ENCODE data around the gene URI1. TPM values are rescaled to one million over a fixed set of nuclear protein-coding genes. Genes with fewer than 3 reads are reported as not detected.

Gene URI1
- total and polyA plus RNA-seq, 2 of the 8 experiments (the other 6 are each of a cell fraction or from before 2014, with no cell fraction given) = 27.7 to 64.3 TPM

DNA sequence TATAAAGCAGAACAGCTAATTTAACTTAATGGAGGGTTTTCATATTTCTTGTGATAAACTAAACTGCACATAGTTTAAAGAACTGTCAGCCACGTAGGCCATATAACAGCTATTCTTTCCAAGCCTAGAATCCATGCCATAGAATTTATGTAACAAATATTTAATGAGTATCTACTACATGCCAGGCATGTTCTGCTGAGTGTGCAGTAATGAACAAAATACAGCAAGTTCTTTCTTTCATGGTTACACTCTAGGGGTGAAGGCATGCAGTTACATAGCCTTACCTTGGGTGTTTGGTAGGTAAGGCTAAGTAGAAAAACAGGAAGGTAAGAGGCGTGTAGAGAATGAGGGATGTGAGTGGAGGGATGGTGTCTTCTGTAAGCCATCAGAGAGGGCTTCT, 4.6 kb downstream of the URI1 start:
- no peak overlapping the region for H4K91ac ChIP-seq (replicated peaks; ENCODE audit: insufficient read length, low read length)
- H2AFZ ChIP-seq (ENCODE audit: low read length) = no peak overlapping the region
- H3K4me2 ChIP-seq (ENCODE audit: insufficient read depth in 1 of 2, low read depth in 2 of 2, low read length in 2 of 2) = no peak overlapping the region
- H3K4ac ChIP-seq (replicated peaks; ENCODE audit: insufficient read length, low read depth, low read length) = no peak overlapping the region
- H3K14ac ChIP-seq (ENCODE audit: insufficient read length) = no peak overlapping the region
- 89 to 100% methylated on average over 1 to 2 of the region's 2 CpGs for WGBS, 2 experiments (ENCODE audit: extremely low coverage in 1 of 2, insufficient coverage in 1 of 2, insufficient read length in 1 of 2, insufficient replicate concordance in 2 of 2, low coverage in 1 of 2, low lambda C conversion rate in 2 of 2, missing lambda C conversion rate in 1 of 2)
- no peak overlapping the region for H2BK120ac ChIP-seq (replicated peaks; ENCODE audit: low read depth, low read length)
- H3K56ac ChIP-seq (replicated peaks; ENCODE audit: insufficient read length, low read depth, low read length) = no peak overlapping the region
- peaks cover 3% of the 10 kb centered on the region for H3K79me1 ChIP-seq (ENCODE audit: low read depth, low read length)
- no peak overlapping the region for H3K18ac ChIP-seq (ENCODE audit: extremely low read depth, low read length)
- peaks cover 22 to 81% of the 10 kb centered on the region in 2 experiments for H3K79me2 ChIP-seq (ENCODE audit: control insufficient read depth in 1 of 2, insufficient read depth in 2 of 2, low read length in 2 of 2)
- H3K27ac ChIP-seq (ENCODE audit: low read depth, low read length) = no peak overlapping the region
- peaks cover 0 to 9% of the 10 kb centered on the region in 2 experiments for H4K20me1 ChIP-seq (replicated peaks in 1 of 2; ENCODE audit: control insufficient read depth in 1 of 2, insufficient read depth in 2 of 2, low read length in 2 of 2)
- DNase-seq (ENCODE audit: low read depth in 1 of 2, low spot score in 2 of 2) (no peak), FAIRE-seq (no peak)
- no peak overlapping the region for H4K8ac ChIP-seq (ENCODE audit: extremely low read depth, insufficient read depth, low read length)
- H3K9ac ChIP-seq (replicated peaks in 1 of 4; ENCODE audit: extremely low read depth in 1 of 4, low read depth in 3 of 4, low read length in 3 of 4) = no peak overlapping the region
- H2BK12ac ChIP-seq (ENCODE audit: low read depth, low read length) = no peak overlapping the region
- H3K9me3 ChIP-seq (ENCODE audit: insufficient read depth in 2 of 2, low read depth in 1 of 2, low read length in 1 of 2) = peaks cover 0 to 12% of the 10 kb centered on the region in 2 experiments; a peak in 2 of 4 replicates
- POLR2A ChIA-PET (ENCODE audit: partially characterized antibody) = no interaction called here
- CTCF ChIA-PET (ENCODE audit: partially characterized antibody) = interaction anchor here (1.1 kb wide), 1 partner anchor 216 kb away, joined by 3 read pairs; no protein-coding TSS in a partner anchor
- no peak overlapping the region for H2AK5ac ChIP-seq (ENCODE audit: low read depth, low read length)
- H3K23ac ChIP-seq (ENCODE audit: insufficient read length) = no peak overlapping the region
- H2BK20ac ChIP-seq (ENCODE audit: low read length) = no peak overlapping the region
- no peak overlapping the region for H2BK15ac ChIP-seq (ENCODE audit: low read length)
- no peak overlapping the region for H4K5ac ChIP-seq (ENCODE audit: insufficient read length, low read depth, low read length)
- H3K27me3 ChIP-seq (replicated peaks in 1 of 4; ENCODE audit: control insufficient read depth in 3 of 4, extremely low read depth in 1 of 4, insufficient read depth in 3 of 4, low read length in 3 of 4) = peaks cover 0 to under 1% (median 0%) of the 10 kb centered on the region in 4 experiments; a peak in 1 of 7 replicates
- H2BK5ac ChIP-seq (ENCODE audit: low read depth, low read length) = no peak overlapping the region
- TF ChIP-seq PHF8 (conservative IDR thresholded peaks at IDR 0.05; ENCODE audit: low read depth, low read length) (no peak), MAFK (IDR thresholded peaks at IDR 0.05; ENCODE audit: low read depth, low read length) (peak; percentile 65)
- H3K4me3 ChIP-seq (ENCODE audit: extremely low read depth in 1 of 4, insufficient read depth in 2 of 4, low read depth in 3 of 4, low read length in 4 of 4) = no peak overlapping the region
- no peaks in the 10 kb centered on the region for H3K4me1 ChIP-seq (replicated peaks in 1 of 4; ENCODE audit: control insufficient read depth in 3 of 4, insufficient read depth in 4 of 4, low read length in 3 of 4)
- peaks cover 2% of the 10 kb centered on the region; the same call in 1 of the 2 replicates for H3K23me2 ChIP-seq (ENCODE audit: low read depth, low read length)
- peaks cover 0 to 6% (median 1%) of the 10 kb centered on the region in 4 experiments; a peak in 2 of 8 replicates for H3K36me3 ChIP-seq (ENCODE audit: control insufficient read depth in 2 of 4, insufficient read depth in 4 of 4, low read length in 3 of 4)

All from H1 (cell line).